ENCODE data around the gene NPSR1.

DNA sequence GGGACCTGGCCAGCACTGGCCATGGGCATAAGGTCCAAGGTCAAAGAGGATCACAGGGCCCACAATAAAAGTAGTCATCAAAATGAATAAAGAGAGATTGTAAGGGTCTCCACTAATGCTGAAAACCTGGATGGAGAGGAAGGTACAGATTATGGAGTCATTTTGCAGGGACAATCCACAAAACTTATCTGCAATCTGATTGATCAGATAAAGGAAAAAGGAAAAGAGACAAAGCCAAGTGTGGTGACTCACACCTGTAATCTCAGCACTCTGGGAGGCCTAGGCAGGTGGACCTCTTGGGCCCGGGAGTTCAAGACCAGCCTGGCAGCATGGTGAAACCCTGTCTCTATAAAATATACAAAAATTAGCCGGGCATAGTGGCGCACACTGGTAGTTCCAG lies 174.0 kb downstream of the NPSR1 start:
- TF ChIP-seq POLR2AphosphoS5 (IDR thresholded peaks at IDR 0.05; ENCODE audit: low read depth, low read length), result no peak
- TF ChIP-seq, protein P1, sequence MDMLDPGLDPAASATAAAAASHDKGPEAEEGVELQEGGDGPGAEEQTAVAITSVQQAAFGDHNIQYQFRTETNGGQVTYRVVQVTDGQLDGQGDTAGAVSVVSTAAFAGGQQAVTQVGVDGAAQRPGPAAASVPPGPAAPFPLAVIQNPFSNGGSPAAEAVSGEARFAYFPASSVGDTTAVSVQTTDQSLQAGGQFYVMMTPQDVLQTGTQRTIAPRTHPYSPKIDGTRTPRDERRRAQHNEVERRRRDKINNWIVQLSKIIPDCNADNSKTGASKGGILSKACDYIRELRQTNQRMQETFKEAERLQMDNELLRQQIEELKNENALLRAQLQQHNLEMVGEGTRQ (IDR thresholded peaks at IDR 0.05; ENCODE audit: borderline replicate concordance, low read depth, low read length), result no peak
- TF ChIP-seq, protein P2, sequence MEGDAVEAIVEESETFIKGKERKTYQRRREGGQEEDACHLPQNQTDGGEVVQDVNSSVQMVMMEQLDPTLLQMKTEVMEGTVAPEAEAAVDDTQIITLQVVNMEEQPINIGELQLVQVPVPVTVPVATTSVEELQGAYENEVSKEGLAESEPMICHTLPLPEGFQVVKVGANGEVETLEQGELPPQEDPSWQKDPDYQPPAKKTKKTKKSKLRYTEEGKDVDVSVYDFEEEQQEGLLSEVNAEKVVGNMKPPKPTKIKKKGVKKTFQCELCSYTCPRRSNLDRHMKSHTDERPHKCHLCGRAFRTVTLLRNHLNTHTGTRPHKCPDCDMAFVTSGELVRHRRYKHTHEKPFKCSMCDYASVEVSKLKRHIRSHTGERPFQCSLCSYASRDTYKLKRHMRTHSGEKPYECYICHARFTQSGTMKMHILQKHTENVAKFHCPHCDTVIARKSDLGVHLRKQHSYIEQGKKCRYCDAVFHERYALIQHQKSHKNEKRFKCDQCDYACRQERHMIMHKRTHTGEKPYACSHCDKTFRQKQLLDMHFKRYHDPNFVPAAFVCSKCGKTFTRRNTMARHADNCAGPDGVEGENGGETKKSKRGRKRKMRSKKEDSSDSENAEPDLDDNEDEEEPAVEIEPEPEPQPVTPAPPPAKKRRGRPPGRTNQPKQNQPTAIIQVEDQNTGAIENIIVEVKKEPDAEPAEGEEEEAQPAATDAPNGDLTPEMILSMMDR (IDR thresholded peaks at IDR 0.05), result no peak
- no peak for TF ChIP-seq MEF2A (IDR thresholded peaks at IDR 0.05; ENCODE audit: borderline replicate concordance, low read depth)
- no peak for TF ChIP-seq TEAD4 (IDR thresholded peaks at IDR 0.05; ENCODE audit: borderline replicate concordance, insufficient read depth)
- no peak for TF ChIP-seq FOXJ3 (CRISPR knock-in tag; IDR thresholded peaks at IDR 0.05)
- TF ChIP-seq EZH2phosphoT487 (IDR thresholded peaks at IDR 0.05; ENCODE audit: borderline replicate concordance, low read depth), result no peak
- no peak for TF ChIP-seq NFIC (IDR thresholded peaks at IDR 0.05; ENCODE audit: borderline replicate concordance)
- TF ChIP-seq, protein P3, sequence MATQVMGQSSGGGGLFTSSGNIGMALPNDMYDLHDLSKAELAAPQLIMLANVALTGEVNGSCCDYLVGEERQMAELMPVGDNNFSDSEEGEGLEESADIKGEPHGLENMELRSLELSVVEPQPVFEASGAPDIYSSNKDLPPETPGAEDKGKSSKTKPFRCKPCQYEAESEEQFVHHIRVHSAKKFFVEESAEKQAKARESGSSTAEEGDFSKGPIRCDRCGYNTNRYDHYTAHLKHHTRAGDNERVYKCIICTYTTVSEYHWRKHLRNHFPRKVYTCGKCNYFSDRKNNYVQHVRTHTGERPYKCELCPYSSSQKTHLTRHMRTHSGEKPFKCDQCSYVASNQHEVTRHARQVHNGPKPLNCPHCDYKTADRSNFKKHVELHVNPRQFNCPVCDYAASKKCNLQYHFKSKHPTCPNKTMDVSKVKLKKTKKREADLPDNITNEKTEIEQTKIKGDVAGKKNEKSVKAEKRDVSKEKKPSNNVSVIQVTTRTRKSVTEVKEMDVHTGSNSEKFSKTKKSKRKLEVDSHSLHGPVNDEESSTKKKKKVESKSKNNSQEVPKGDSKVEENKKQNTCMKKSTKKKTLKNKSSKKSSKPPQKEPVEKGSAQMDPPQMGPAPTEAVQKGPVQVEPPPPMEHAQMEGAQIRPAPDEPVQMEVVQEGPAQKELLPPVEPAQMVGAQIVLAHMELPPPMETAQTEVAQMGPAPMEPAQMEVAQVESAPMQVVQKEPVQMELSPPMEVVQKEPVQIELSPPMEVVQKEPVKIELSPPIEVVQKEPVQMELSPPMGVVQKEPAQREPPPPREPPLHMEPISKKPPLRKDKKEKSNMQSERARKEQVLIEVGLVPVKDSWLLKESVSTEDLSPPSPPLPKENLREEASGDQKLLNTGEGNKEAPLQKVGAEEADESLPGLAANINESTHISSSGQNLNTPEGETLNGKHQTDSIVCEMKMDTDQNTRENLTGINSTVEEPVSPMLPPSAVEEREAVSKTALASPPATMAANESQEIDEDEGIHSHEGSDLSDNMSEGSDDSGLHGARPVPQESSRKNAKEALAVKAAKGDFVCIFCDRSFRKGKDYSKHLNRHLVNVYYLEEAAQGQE (IDR thresholded peaks at IDR 0.05; ENCODE audit: low read depth, low read length), result no peak
- TF ChIP-seq, protein P4, sequence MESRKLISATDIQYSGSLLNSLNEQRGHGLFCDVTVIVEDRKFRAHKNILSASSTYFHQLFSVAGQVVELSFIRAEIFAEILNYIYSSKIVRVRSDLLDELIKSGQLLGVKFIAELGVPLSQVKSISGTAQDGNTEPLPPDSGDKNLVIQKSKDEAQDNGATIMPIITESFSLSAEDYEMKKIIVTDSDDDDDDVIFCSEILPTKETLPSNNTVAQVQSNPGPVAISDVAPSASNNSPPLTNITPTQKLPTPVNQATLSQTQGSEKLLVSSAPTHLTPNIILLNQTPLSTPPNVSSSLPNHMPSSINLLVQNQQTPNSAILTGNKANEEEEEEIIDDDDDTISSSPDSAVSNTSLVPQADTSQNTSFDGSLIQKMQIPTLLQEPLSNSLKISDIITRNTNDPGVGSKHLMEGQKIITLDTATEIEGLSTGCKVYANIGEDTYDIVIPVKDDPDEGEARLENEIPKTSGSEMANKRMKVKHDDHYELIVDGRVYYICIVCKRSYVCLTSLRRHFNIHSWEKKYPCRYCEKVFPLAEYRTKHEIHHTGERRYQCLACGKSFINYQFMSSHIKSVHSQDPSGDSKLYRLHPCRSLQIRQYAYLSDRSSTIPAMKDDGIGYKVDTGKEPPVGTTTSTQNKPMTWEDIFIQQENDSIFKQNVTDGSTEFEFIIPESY (IDR thresholded peaks at IDR 0.05; ENCODE audit: borderline replicate concordance, low read depth), result no peak
- TF ChIP-seq FOSL2 (IDR thresholded peaks at IDR 0.05; ENCODE audit: borderline replicate concordance, low read depth), result no peak

All from SK-N-SH (cell line).